Mesodermal cell (in vitro differentiated cells): ENCODE data around the gene GP9.
"Not testable (repeated sequence)": the region's sequence is repeated elsewhere in the genome, so short reads cannot be mapped to it uniquely, and the experiment has no call there.

Source experiments
- H3K27ac ChIP-seq: 2 replicates; pipeline ENCODE4 v1.7.0; 2013; ENCODE audit warnings: mild to moderate bottlenecking, low read depth, low read length, moderate library complexity; ENCODE audit not compliant: severe bottlenecking
- H3K36me3 ChIP-seq: 2 replicates; pipeline ENCODE4 v1.7.1; 2013; ENCODE audit warnings: mild to moderate bottlenecking, low read length, moderate library complexity; ENCODE audit not compliant: control insufficient read depth, insufficient read depth
- H3K4me1 ChIP-seq: one replicate; pipeline ENCODE4 v1.7.1; 2013; ENCODE audit warnings: mild to moderate bottlenecking, low read length; ENCODE audit not compliant: insufficient read depth, control insufficient read depth, poor library complexity, severe bottlenecking
- H3K4me3 ChIP-seq: 2 replicates; pipeline ENCODE4 v1.7.0; 2013; ENCODE audit warnings: low read length, control low read depth, mild to moderate bottlenecking; ENCODE audit not compliant: insufficient read depth, poor library complexity, severe bottlenecking; ENCODE audit errors: extremely low read depth
- H3K9me3 ChIP-seq: 2 replicates; pipeline ENCODE4 v1.7.1; 2013; ENCODE audit warnings: mild to moderate bottlenecking, low read length, moderate library complexity; ENCODE audit not compliant: control insufficient read depth
- WGBS, 2 experiments: methylation state at CpG; one replicate each; pipeline ENCODE4 v1.1.5; 2013; ENCODE audit warnings: missing lambda C conversion rate in 2 of 2; ENCODE audit not compliant: insufficient coverage in 2 of 2; 5-methylcytosine and 5-hydroxymethylcytosine counted together

Gene GP9

DNA sequence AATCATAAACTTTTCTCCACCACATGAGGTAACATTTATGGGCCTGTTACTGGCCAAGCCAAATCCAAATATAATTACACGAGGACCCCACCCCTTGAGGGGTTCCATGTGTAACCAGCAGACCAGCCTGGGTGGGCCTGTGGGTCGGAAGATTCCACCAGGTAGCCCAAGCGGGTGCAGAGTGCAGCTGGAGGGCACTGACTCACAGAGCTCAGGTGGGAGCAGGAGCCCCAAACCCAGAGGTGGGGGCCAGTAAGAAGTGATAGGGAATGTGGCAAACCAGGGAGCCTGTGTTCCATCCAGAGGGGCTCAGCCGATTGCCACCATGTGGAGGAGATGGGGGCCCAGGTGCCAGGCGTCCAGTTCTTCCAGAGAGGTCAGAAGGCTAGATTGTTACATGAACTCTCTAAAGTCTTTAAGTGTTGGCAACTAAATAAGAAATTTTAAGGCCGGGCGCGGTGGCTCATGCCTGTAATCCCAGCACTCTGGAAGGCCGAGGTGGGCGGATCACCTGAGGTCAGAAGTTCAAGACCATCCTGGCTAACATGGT is 2.6 kb downstream of the GP9 start:
- Histone ChIP-seq H3K4me1 (no peaks in the 10 kb centered on the region), H3K9me3 (no peaks in the 10 kb centered on the region), H3K27ac (no peak overlapping the region), H3K36me3 (no peaks in the 10 kb centered on the region), H3K4me3 (no peak overlapping the region)
- WGBS, 2 experiments = 92 to 96% methylated on average over 8 to 9 of the region's 10 CpGs

DNA sequence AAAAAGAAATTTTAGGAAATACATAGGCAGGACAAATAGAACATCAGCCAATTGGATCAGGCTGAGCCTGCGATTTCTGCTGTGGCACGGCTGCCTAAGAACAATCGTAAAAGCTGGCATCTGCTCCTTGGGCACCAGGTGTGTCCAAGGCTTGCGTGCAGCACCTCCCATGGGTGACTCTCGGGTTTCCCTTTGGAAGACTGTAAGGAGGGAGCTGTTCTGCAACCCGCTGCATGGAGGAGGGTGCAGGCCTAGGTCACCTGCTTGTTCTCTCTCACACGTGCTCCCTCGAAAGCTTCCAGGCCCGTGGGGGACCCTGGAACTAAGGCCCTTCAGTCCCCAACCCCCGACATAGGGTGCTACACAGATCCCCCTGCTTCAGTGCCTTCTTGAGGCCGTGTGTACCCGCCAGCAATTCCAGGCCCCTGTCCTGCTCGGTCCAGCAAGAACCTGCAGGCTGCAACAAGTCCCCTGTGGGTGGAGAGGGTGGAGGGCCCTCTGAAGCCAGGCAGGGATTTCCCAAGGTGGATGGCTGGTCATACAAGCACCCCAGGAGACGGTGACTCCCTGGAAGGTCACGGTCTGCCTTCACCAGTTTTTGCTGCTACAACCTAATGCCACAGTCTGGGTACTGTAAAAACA is 3.4 kb downstream of the GP9 start:
- Histone ChIP-seq H3K4me3 (no peak overlapping the region), H3K36me3 (no peaks in the 10 kb centered on the region), H3K27ac (no peak overlapping the region), H3K9me3 (no peaks in the 10 kb centered on the region), H3K4me1 (no peaks in the 10 kb centered on the region)
- 90 to 95% methylated on average over 10 to 13 of the region's 15 CpGs for WGBS, 2 experiments

DNA sequence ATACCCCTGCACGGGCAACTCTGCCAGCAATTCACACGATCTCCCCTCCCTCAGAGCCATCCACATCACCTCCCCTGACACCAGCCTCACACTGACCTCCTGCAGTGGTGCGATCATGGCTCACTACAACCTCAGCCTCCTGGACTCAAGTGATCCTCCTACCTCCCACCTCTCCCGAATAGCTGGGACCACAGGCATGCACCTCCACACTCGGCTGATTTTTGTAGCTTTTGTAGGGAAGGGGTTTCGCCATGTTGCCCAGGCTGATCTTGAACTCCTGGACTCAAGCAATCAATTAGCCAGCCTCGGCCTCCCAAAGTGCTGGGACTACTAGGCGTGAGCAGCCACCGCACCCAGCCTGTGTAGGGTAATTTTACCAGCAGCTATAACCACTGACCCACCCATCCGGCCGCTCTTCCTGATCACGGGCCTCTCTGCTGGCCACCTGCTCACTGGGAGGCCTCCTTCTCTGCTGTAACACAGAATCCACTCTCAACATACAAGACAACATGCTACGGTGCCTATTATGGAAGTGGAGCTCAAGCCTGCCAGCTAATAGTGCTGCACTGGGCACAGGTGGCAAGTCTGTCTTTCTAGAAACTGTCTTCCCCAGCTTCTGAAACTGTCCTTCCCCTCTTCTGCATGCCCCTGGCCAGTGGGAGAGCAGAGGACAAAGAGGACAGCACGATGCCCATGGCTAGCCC is 4.6 kb downstream of the GP9 start:
- Histone ChIP-seq H3K36me3 (no peaks in the 10 kb centered on the region), H3K4me1 (no peaks in the 10 kb centered on the region), H3K27ac (no peak overlapping the region), H3K4me3 (no peak overlapping the region), H3K9me3 (no peaks in the 10 kb centered on the region)
- 90 to 92% methylated on average over 8 to 12 of the region's 14 CpGs for WGBS, 2 experiments

DNA sequence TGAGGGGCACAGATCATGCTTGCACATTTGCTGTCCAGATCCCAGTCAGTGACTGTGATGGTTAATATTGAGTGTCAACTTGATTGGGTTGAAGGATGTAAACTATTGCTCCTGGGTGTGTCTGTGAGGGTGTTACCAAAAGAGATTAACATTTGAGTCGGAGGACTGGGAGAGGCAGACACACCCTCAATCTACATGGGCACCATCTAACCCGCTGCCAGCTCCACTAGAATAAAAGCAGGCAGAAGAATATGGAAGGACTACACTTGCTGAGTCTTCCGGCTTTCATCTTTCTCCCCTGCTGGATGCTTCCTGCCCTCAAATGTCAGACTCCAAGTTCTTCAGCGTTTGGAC is 5.1 kb downstream of the GP9 start:
- 94 to 97% methylated on average over 3 to 4 of the region's 4 CpGs for WGBS, 2 experiments
- no peaks in the 10 kb centered on the region for H3K9me3 ChIP-seq
- no peak overlapping the region for H3K27ac ChIP-seq
- H3K4me1 ChIP-seq = no peaks in the 10 kb centered on the region
- H3K4me3 ChIP-seq = no peak overlapping the region
- no peaks in the 10 kb centered on the region for H3K36me3 ChIP-seq

DNA sequence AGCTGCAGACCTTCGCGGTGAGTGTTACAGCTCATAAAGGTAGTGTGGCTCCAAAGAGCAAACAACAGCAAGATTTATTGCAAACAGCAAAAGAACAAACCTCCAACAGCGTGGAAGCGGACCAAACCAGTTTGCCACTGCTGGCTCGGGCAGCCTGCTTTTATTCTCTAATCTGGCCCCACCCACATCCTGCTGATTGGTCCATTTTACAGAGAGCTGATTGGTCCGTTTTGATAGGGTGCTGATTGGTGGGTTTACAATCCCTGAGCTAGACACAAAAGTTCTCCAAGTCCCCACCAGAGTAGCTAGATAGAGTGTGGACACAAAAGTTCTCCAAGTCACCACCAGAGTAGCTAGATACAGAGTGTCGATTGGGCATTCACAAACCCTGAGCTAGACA is 7.1 kb downstream of the GP9 start:
- H3K27ac ChIP-seq, H3K9me3 ChIP-seq, H3K4me3 ChIP-seq, H3K36me3 ChIP-seq, H3K4me1 ChIP-seq: not testable (repeated sequence)
- 92 to 94% methylated on average over 4 to 5 of the region's 7 CpGs for WGBS, 2 experiments

DNA sequence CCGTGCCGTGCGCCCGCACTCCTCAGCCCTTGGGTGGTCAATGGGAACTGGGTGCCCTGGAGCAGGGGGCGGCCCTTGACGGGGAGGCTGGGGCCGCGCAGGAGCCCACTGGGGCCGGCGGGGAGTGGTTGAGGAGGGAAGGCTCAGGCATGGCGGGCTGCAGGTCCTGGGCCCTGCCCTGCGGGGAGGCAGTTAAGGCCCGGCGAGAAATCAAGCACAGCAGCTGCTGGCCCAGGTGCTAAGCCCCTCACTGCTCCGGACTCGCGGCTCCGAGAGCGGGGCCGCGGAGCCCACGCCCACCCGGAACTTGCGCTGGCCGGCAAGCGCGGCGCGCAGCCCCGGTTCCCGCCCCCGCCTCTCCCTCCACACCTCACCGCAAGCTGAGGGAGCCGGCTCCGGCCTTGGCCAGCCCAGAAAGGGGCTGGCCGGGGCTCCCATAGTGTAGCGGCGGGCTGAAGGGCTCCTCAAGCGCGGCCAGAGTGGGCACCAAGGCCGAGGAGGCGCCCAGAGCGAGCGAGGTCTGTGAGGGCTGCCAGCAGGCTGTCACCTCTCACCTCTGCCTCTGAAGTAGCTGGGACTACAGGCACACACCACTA is 7.8 kb downstream of the GP9 start:
- Histone ChIP-seq H3K4me3 (no peak overlapping the region), H3K4me1 (no peaks in the 10 kb centered on the region)

DNA sequence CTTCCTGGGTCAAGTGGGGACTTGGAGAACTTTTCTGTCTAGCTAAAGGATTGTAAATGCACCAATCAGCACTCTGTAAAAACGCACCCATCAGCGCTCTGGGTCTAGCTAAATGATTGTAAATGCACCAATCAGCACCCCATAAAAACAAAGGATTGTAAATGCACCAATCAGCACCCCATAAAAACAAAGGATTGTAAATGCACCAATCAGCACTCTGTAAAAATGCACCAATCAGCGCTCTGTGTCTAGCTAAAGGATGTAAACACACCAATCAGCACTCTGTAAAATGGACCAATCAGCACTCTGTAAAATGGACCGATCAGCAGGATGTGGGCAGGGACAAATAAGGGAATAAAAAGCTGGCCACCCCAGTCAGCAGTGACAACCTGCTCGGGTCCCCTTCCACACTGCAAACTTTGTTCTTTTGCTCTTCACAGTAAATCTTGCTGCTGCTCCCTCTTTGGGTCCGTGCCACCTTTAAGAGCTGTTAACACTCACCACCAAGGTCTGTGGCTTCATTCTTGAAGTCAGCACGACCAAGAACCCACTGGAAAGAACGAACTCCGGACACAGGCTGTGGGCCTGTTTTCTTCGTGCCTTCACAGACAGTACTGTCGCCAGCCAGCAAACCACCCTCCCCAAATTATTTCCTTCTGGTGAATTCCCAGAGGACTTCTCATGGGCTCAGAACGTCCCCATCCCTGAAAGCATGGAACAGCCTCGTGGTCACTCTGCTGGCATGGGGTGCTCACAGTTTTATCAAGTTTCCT is 8.9 kb downstream of the GP9 start:
- H3K36me3 ChIP-seq, H3K4me3 ChIP-seq, H3K9me3 ChIP-seq, H3K27ac ChIP-seq, H3K4me1 ChIP-seq: not testable (repeated sequence)
- 89 to 91% methylated on average over 9 to 13 of the region's 13 CpGs for WGBS, 2 experiments

More for the DNA sequence above, 7.8 kb downstream of the GP9 start:
- 95% methylated on average over 19 to 29 of the region's 44 CpGs for WGBS, 2 experiments
- Histone ChIP-seq H3K9me3 (no peaks in the 10 kb centered on the region), H3K36me3 (no peaks in the 10 kb centered on the region), H3K27ac (no peak overlapping the region)

DNA sequence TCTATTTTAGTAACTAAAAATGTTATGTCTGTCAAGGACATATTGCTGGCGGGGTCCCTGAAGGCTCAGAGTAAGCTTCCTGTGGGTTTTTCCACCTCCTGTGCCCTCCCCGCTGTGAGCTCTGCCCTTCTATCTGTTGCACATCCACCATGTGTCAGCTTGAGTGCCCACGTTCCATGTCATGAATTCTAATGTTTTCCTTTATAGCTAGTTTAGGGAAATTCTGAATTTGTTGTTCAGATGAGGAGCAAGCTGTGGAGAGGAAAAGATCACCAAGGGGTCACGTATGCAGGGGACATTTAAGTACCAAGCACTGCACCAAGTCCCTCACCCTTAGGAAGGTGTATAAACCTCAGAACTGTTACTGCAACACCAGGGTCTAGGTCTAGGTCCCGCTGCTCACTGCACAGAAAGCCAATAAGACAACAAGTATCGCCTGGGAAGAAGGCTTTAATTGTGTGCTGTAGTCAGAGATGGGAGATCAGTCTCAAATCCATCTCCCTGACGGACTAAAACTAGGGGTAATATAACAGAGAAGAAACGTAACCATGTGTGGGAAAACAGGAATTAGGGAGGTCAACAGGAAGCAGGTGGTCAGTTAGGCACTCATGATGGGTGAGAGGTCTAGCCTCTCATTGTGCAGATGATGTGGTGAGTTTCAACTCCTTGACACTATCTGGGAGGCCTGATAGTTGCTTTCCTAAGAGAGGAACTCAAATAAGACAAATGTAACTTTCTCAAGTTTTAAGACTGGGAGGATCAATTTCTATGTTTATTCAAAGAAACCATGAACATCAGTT is 9.7 kb downstream of the GP9 start:
- Histone ChIP-seq H3K9me3 (no peaks in the 10 kb centered on the region), H3K36me3 (no peaks in the 10 kb centered on the region), H3K4me3 (no peak overlapping the region), H3K4me1 (no peaks in the 10 kb centered on the region), H3K27ac (no peak overlapping the region)
- WGBS, 2 experiments = 92 to 99% methylated on average over 6 to 7 of the region's 8 CpGs

DNA sequence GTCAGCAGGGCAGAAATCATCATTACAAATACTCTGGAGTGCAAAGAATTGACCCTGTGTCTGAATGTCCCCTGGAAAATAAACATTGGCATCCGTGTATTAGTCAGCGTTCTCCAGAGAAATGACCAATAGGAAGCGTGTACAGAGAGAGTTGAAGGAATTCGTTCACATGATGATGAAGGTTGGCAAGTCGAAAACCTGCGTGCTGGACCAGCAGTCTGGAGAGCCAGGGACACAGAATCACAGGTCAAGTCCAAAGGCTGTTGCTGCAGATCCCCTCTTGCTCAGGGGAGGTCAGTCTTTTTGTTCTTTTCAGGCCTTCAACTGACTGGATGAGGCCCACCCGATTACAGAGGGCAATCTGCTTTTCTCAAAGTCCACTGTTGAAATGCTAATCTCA is 16.6 kb downstream of the GP9 start:
- H3K4me1 ChIP-seq = no peaks in the 10 kb centered on the region
- 87 to 90% methylated on average over 7 of the region's 7 CpGs for WGBS, 2 experiments
- no peaks in the 10 kb centered on the region for H3K36me3 ChIP-seq
- H3K4me3 ChIP-seq = no peak overlapping the region
- no peaks in the 10 kb centered on the region for H3K9me3 ChIP-seq
- no peak overlapping the region for H3K27ac ChIP-seq

DNA sequence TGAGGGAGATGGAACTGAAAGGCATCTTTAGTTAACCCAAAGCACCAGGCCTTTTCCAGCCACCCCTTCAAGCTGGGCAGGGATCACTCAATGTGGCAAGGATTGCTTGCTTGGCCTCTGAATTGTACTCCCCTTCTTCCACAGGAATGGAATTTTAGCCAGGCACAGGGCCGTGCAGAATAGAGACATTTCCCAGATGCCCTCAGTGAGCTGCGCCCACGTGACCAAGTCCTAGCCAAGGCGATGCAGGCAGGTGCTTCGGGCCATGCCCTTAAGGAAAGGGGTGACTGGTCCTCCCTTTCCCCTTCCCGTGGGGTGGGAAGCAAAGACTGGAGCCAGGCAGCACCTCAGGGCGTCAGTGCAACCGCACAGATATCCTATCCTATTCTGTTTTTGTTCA is 17.9 kb downstream of the GP9 start:
- Histone ChIP-seq H3K4me1 (no peaks in the 10 kb centered on the region), H3K9me3 (no peaks in the 10 kb centered on the region), H3K36me3 (no peaks in the 10 kb centered on the region), H3K27ac (no peak overlapping the region), H3K4me3 (no peak overlapping the region)
- 94 to 98% methylated on average over 4 to 5 of the region's 8 CpGs for WGBS, 2 experiments
